Cardiac fibroblast (primary cell): ENCODE data around the gene NR1H2.

Experiments
- DNase-seq, 2 donors: peaks; one replicate each; pipeline versions ENCODE4 v3.0.0 to v3.0.0-alpha.2; 2010; ENCODE audit warnings: low read depth in 2 of 2
- H3K4me3 ChIP-seq, 2 donors: replicated peaks in 1 of 2; 1 replicate in 1 of 2; 2 replicates in 1 of 2; pipeline ENCODE4 v1.5.1; 2011; ENCODE audit warnings: low read depth in 2 of 2, low read length in 2 of 2, mild to moderate bottlenecking in 2 of 2, moderate library complexity in 1 of 2
- CTCF ChIP-seq: IDR thresholded peaks from one replicate; pipeline ENCODE4 v1.5.1; 2011; ENCODE audit warnings: low read depth, mild to moderate bottlenecking, low read length, inconsistent platforms

The NR1H2 gene

DNA sequence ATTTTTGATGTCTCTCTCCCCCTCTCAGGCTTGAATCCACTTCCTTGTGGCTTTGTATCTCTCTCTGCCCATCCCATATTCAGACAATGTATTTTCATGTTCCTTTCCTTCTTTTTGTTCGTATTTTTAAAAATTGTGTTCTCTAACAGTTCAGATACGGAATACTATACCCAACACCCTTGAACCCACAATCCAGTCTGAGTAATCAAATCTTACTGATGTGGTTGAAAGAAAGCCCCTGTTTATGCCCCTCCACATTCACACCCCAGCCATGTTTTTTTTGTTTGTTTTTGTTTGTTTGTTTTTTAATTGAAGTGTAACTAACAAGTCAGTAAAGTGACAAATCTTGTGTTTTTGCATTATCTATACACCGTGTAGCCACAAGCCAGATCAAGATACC is 43.9 kb downstream of the NR1H2 start:
- H3K4me3 ChIP-seq, result no peak overlapping the region
- no peak for TF ChIP-seq CTCF
- DNase-seq, result no peak

DNA sequence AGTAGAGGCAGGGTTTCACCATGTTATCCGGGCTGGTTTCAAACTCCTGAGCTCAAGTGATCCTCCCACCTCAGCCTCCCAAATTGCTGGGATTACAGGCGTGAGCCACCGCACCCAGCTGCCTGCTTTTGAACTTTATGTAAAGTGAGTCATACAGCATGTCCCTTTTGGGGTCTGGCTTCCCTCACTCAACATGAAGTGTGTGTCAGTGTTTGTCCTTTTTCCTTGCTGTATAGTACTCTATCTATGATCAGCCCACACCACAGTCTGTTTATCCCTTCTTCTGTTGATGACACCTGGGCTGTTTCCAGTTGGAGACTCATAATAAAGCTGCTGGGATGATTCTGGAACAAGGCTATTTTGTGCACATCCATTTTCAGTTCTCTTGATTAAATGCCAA is 44.6 kb downstream of the NR1H2 start:
- TF ChIP-seq CTCF, result no peak
- no peak overlapping the region for H3K4me3 ChIP-seq
- DNase-seq, result no peak

GRCh38 chr19:50422397-50423278 is 46.4 kb downstream of the NR1H2 start:
- no peak for DNase-seq
- TF ChIP-seq CTCF, result no peak
- H3K4me3 ChIP-seq, result no peak overlapping the region

DNA sequence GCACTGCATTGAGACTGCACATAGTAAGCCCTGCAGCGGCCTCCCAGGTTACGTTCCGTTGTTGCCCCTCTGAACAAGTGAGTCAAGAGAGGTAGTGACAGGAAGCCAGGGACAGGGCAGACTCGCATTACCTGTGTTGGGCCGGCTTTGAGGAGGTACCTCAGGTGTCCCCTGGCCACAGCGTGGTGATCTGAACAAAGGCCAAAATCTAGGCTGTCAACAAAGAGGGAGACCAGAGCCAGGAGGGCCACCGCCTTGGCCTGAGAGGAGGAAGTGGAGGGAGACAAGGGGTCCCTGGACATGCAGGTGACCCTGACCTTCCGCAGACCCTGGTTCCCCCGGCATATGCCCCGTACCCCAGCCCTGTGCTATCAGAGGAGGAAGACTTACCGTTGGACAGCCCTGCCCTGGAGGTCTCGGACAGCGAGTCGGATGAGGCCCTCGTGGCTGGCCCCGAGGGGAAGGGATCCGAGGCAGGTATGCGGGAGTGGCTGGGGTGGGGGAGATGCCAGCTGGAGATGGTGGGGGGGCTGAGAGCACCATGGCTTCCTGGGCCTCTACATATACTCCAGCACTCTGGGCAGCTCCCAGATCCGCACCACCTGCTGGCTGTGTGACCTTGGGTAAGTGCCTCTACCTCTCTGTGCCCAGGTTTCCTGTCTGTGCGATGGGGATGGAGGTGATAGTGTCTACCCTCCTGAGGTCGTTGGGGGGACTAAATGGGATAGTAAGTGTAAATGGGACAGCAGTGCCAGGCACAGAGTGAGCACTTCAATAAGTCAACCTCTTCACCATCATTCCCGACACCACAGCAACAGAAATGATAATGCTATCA is 47.2 kb downstream of the NR1H2 start:
- H3K4me3 ChIP-seq, result no peak overlapping the region
- no peak for DNase-seq
- TF ChIP-seq CTCF, result no peak

DNA sequence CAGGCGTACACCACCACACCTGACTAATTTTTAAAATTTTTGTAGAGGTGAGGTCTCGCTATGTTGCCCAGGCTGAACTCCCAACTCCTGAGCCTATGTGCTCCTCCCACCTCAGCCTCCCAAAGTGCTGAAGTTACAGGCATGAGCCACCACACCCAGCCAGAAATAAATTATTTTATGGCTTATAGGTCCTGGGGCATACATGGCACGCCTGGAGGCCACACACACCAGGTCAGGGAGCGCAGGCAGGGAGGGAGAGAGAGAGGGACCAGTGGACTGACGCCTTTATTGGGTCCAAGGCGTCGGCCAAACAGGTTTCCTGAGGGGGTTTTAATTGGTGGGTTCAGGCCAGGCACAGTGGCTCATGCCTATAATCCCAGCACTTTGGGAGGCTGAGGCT is 49.3 kb downstream of the NR1H2 start:
- H3K4me3 ChIP-seq, result no peak overlapping the region
- TF ChIP-seq CTCF, result no peak

GRCh38 chr19:50427318-50427925 is 51.2 kb downstream of the NR1H2 start:
- DNase-seq, result no peak

More for the DNA sequence above, 49.3 kb downstream of the NR1H2 start:
- no peak for DNase-seq

More at GRCh38 chr19:50427318-50427925, 51.2 kb downstream of the NR1H2 start:
- H3K4me3 ChIP-seq, result peak overlapping the region; percentile 18 to 30
- TF ChIP-seq CTCF, result no peak
